Tibial artery (tissue), 4 donors: ENCODE results near the gene PRDX2.
A peak's percentile ranks its signal among the peaks of the same experiment; 100 is the strongest.

Source experiments
- DNase-seq, 2 donors: peaks; one replicate each; pipeline ENCODE4 v3.0.0-alpha.2; 2019
- H3K27ac ChIP-seq, 2 donors: fragments of 200-600 bp; sonication (generic) in 1 of 2; 1 replicate in 1 of 2; 2 replicates in 1 of 2; pipeline ENCODE4 v1.5.1; 2018 to 2019; ENCODE audit warnings: mild to moderate bottlenecking in 1 of 2
- H3K27me3 ChIP-seq, 2 donors: fragments of 200-600 bp; sonication (generic) in 1 of 2; one replicate each; pipeline versions ENCODE4 v1.5.1 to v1.6.0; 2016 to 2019
- H3K36me3 ChIP-seq, 3 donors: fragments of 200-600 bp; sonication (generic) in 2 of 3; one replicate each; pipeline ENCODE4 v1.5.1; 2016 to 2019; ENCODE audit warnings: mild to moderate bottlenecking in 2 of 3
- H3K4me1 ChIP-seq, 4 donors: fragments of 200-600 bp; sonication (generic) in 2 of 4; 1 replicate in 3 of 4; 2 replicates in 1 of 4; pipeline ENCODE4 v1.5.1; 2016 to 2019
- H3K4me3 ChIP-seq, 2 donors: fragments of 200-600 bp; sonication (generic) in 1 of 2; 1 replicate in 1 of 2; 2 replicates in 1 of 2; pipeline ENCODE4 v1.5.1; 2018 to 2019; ENCODE audit warnings: mild to moderate bottlenecking in 2 of 2
- H3K9me3 ChIP-seq, 3 donors: fragments of 200-600 bp; sonication (generic) in 1 of 3; one replicate each; pipeline ENCODE4 v1.5.1; 2016 to 2019
- CTCF ChIP-seq, 2 experiments: fragments of 200-600 bp in 1 of 2; fragments of 450-650 bp in 1 of 2; IDR thresholded peaks; one replicate each; pipeline ENCODE4 v1.5.1; 2017 to 2019; ENCODE audit warnings: antibody characterized with exemption in 2 of 2, mild to moderate bottlenecking in 1 of 2, moderate library complexity in 1 of 2
- intact Hi-C: fragments of 100-400 bp; cut with DNase I; formaldehyde crosslinking; loops from one replicate; pipeline ENCODE4 v1.15.0; 2023; ENCODE audit warnings: low total_unique reads

PRDX2 gene

GRCh38 chr19:12783291-12783848, 18.2 kb downstream of the PRDX2 start:
- intact Hi-C loops: no loop called here
- Histone ChIP-seq H3K27ac (peak overlapping the region; percentile 98 to 99), H3K9me3 (no peaks in the 10 kb centered on the region), H3K4me1 (peaks cover 5 to 79% (median 74%) of the 10 kb centered on the region in 4 donors), H3K36me3 (no peaks in the 10 kb centered on the region), H3K4me3 (peak overlapping the region; percentile 51 to 64), H3K27me3 (no peaks in the 10 kb centered on the region)
- DNase-seq: no peak
- no peak for TF ChIP-seq CTCF (IDR thresholded peaks at IDR 0.05)

GRCh38 chr19:12782424-12783290, 18.9 kb downstream of the PRDX2 start:
- TF ChIP-seq CTCF (IDR thresholded peaks at IDR 0.05): peak in 1 of 2 experiments; percentile 23
- Histone ChIP-seq H3K27me3 (no peaks in the 10 kb centered on the region), H3K27ac (peak overlapping the region; percentile 98 to 99), H3K4me3 (peak overlapping the region; percentile 51 to 64), H3K4me1 (peaks cover 5 to 76% (median 69%) of the 10 kb centered on the region in 4 donors), H3K36me3 (no peaks in the 10 kb centered on the region), H3K9me3 (no peaks in the 10 kb centered on the region)
- intact Hi-C loops: no loop called here
- DNase-seq: peak; percentile 84 to 95

- intact Hi-C loops: no loop called here
Measured at GRCh38 chr19:12782174-12782423, 19.5 kb downstream of the PRDX2 start.

GRCh38 chr19:12779162-12779993, 22.2 kb downstream of the PRDX2 start:
- Histone ChIP-seq H3K4me3 (peak overlapping the region; percentile 61 to 63), H3K9me3 (no peaks in the 10 kb centered on the region), H3K36me3 (no peaks in the 10 kb centered on the region), H3K27ac (peak overlapping the region; percentile 90 to 91), H3K27me3 (no peaks in the 10 kb centered on the region), H3K4me1 (peaks cover 5 to 60% (median 51%) of the 10 kb centered on the region in 4 donors)
- DNase-seq: peak in 1 of 2 donors; percentile 82
- intact Hi-C loops: loop anchor here (2.0 kb wide), 1 partner anchor 13 kb away; no protein-coding TSS in a partner anchor
- no peak for TF ChIP-seq CTCF (IDR thresholded peaks at IDR 0.05)

More at GRCh38 chr19:12782174-12782423, 19.5 kb downstream of the PRDX2 start:
- Histone ChIP-seq H3K4me1 (peaks cover 5 to 76% (median 70%) of the 10 kb centered on the region in 4 donors), H3K36me3 (no peaks in the 10 kb centered on the region), H3K27me3 (no peaks in the 10 kb centered on the region), H3K4me3 (peak overlapping the region; percentile 51 to 64), H3K9me3 (no peaks in the 10 kb centered on the region), H3K27ac (peak overlapping the region; percentile 98 to 99)
- TF ChIP-seq CTCF (IDR thresholded peaks at IDR 0.05): no peak
- peak in 1 of 2 donors; percentile 68 for DNase-seq

GRCh38 chr19:12778905-12779161, 22.8 kb downstream of the PRDX2 start:
- intact Hi-C loops: loop anchor here (2.0 kb wide), 1 partner anchor 14 kb away; no protein-coding TSS in a partner anchor
- DNase-seq: no peak
- TF ChIP-seq CTCF (IDR thresholded peaks at IDR 0.05): no peak
- Histone ChIP-seq H3K9me3 (no peaks in the 10 kb centered on the region), H3K36me3 (no peaks in the 10 kb centered on the region), H3K4me3 (peak overlapping the region; percentile 61 to 63), H3K4me1 (peaks cover 3 to 60% (median 49%) of the 10 kb centered on the region in 4 donors), H3K27me3 (no peaks in the 10 kb centered on the region), H3K27ac (peak overlapping the region; percentile 90 to 91)
